Activated naive CD8-positive, alpha-beta T cell treated with anti-CD3 and anti-CD28 coated beads, Interleukin-2, amount 50 U/mL, for 24 hours (primary cell): Measurements from ENCODE around the gene SCNM1.
A peak's percentile ranks its signal among the peaks of the same experiment; 100 is the strongest.

ENCODE experiments used
- ATAC-seq: fragments of 150-1000 bp; cut with Tn5 transposase; one replicate; pipeline ENCODE4 v1.10.0; 2021
- DNase-seq: peaks from one replicate; pipeline ENCODE4 v3.0.0; 2021
- H3K27ac Mint-ChIP-seq: one replicate; pipeline ENCODE4 v1.8.0; 2021; ENCODE audit warnings: mild to moderate bottlenecking, mixed read lengths
- H3K27me3 Mint-ChIP-seq: one replicate; pipeline ENCODE4 v1.8.0; 2021; ENCODE audit warnings: mixed read lengths
- H3K36me3 Mint-ChIP-seq: one replicate; pipeline ENCODE4 v1.8.0; 2021; ENCODE audit warnings: low read depth, mixed read lengths
- H3K4me1 Mint-ChIP-seq: one replicate; pipeline ENCODE4 v1.8.0; 2021; ENCODE audit warnings: mixed read lengths
- H3K4me3 Mint-ChIP-seq: one replicate; pipeline ENCODE4 v1.8.0; 2021; ENCODE audit warnings: mild to moderate bottlenecking, moderate library complexity, mixed read lengths
- H3K9me3 Mint-ChIP-seq: one replicate; pipeline ENCODE4 v1.8.0; 2021; ENCODE audit warnings: mixed read lengths

The SCNM1 gene

DNA sequence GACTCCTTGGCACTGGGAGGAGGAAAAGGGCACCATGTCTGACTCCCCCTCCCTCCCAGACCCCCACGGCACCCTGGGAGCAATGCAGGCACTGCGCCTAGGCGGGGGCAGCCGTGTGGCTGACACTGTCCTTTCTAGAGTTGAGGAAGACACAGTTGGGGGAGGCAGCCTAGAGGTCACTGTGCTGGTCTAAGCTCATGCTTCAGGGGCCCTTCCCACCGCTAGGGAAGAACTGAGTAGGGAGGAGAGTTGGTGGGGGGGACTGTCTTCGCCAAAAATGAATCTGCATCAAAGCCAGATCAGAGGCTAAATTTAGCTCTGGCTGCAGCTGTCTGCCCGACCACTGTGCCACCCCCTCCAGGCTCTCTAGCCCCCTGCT, 22.9 kb upstream of the SCNM1 start:
- peaks cover 3% of the 10 kb centered on the region for H3K27me3 Mint-ChIP-seq
- H3K4me3 Mint-ChIP-seq = no peak overlapping the region
- H3K4me1 Mint-ChIP-seq = peaks cover 16% of the 10 kb centered on the region
- ATAC-seq = no peak
- H3K9me3 Mint-ChIP-seq = no peaks in the 10 kb centered on the region
- H3K36me3 Mint-ChIP-seq = no peaks in the 10 kb centered on the region
- no peak overlapping the region for H3K27ac Mint-ChIP-seq
- DNase-seq = no peak

DNA sequence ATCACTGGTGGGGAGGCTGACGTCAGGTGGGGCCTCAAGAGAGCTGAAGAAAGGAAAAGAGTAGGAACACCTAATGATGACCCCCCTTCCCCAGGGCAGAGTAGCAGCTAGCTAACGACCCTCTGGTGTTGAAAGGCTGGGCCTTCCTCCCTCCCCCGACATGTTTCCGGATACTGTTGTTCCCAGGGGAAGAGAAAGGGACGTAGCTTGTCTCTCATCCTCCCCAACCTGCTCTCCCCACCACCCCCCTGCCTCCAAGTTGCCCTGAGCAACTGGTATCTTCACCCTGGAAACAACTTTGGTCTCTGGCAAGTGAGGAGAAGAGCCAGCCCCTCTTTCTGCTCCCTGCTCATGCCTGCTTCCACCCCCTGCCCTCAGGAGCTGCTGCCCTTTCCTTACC, 22.0 kb upstream of the SCNM1 start:
- no peaks in the 10 kb centered on the region for H3K9me3 Mint-ChIP-seq
- no peak overlapping the region for H3K27ac Mint-ChIP-seq
- peaks cover 3% of the 10 kb centered on the region for H3K27me3 Mint-ChIP-seq
- DNase-seq (no peak), ATAC-seq (no peak)
- no peak overlapping the region for H3K4me3 Mint-ChIP-seq
- peaks cover 16% of the 10 kb centered on the region for H3K4me1 Mint-ChIP-seq
- no peaks in the 10 kb centered on the region for H3K36me3 Mint-ChIP-seq

DNA sequence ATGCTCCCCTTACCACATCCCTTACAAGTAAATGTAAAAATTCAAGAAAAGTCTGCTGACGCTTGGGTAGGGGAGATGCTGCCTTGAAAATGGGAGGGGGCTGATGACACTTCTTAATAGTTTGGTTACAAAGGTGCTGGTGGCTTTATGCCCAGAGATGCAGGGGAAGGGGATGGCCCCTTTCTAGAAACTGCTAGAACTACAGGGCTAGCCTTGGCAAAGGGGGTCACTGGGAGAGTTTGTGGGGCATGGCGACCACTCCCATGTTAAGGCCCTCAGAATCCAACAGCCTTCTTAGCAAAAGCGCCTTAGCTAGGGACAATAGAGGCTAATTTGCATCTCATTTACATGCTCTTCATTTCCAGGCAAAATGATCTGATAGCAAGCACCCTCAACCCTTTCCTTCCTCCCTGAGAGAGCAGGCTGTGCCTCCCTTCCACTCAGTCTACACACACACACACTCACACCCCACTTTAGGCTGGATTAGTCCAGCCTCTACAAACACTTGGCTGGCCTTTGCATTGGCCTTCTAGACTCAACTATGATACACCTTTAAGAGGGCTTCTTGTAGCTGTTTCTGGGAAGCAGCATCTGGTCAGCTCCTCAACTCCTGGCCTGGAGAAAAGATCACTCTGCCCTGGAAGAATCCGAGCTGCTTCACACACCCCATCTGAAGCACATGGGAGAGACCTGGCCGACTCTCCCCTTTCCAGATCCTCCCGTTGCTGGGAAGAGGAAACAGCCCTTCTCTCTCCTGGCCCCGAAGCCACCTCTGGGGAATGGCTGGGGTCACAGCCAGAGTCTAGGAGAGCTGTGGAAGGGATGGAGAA, 21.3 kb upstream of the SCNM1 start:
- no peak for ATAC-seq
- peaks cover 3% of the 10 kb centered on the region for H3K27me3 Mint-ChIP-seq
- H3K4me3 Mint-ChIP-seq = no peak overlapping the region
- H3K4me1 Mint-ChIP-seq = peaks cover 16% of the 10 kb centered on the region
- H3K36me3 Mint-ChIP-seq = no peaks in the 10 kb centered on the region
- no peak overlapping the region for H3K27ac Mint-ChIP-seq
- no peak for DNase-seq
- H3K9me3 Mint-ChIP-seq = no peaks in the 10 kb centered on the region

DNA sequence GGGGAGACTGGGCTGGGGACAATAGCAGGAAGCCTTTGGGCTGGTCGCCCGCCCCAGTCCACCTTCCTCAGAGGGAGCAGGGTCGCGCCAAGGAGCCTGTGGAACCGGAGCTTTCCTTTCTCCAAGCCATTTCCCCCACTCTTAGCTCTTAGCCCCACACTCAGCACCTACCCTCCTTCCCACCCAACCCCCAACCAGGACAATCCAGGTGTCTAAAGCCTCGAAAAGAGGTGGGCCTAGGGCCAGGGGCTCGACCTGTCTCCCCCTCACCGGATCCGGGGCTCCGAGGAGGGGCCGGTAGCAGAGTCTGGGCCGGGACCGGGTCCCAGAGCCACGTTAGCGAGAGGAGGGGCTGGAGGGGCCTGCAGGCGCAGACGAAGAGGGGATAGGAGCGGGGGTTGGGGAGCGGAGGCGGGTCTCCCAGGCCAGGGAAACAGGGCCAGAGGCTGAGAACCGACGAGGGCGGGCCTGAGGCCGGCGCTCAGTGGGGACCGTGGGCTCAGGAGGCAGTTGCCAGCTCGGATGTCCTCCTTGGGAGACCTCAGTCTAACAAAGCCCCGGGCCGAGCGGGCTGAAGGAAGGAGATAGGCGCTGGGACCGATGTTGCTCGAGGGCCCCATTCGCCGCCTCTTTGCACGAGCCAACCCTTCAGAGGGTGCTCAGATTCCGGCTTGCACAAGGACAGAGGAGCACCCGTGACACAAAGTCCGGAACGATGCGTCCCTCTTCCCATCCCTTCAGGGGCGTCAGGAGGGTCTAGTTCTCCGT, 20.5 kb upstream of the SCNM1 start:
- H3K36me3 Mint-ChIP-seq = no peaks in the 10 kb centered on the region
- no peaks in the 10 kb centered on the region for H3K9me3 Mint-ChIP-seq
- peak overlapping the region; percentile 85 for H3K4me3 Mint-ChIP-seq
- H3K27ac Mint-ChIP-seq = no peak overlapping the region
- DNase-seq (peak; percentile 43), ATAC-seq (peak; percentile 9)
- H3K27me3 Mint-ChIP-seq = peaks cover 3% of the 10 kb centered on the region
- peaks cover 16% of the 10 kb centered on the region for H3K4me1 Mint-ChIP-seq

DNA sequence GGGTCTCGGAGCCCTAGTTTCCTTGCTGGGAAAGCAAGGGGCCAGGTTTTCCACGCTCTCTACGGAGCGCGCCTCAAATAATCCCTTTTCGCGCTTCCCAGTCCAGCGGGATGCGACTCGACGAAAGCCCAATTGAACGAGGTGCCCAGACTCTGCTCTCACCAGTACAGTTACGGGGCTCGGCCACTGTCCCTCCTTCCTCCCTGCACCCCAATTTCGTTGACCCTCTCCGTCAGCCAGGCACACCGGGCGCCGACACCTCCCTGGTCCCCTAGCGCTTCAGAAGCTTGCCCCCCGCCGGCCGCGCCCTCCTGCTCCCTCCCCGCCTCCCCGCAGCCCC, 19.9 kb upstream of the SCNM1 start:
- DNase-seq (no peak), ATAC-seq (no peak)
- peaks cover 16% of the 10 kb centered on the region for H3K4me1 Mint-ChIP-seq
- H3K9me3 Mint-ChIP-seq = no peaks in the 10 kb centered on the region
- H3K4me3 Mint-ChIP-seq = peak overlapping the region; percentile 85
- H3K27ac Mint-ChIP-seq = no peak overlapping the region
- no peaks in the 10 kb centered on the region for H3K36me3 Mint-ChIP-seq
- peaks cover 3% of the 10 kb centered on the region for H3K27me3 Mint-ChIP-seq

DNA sequence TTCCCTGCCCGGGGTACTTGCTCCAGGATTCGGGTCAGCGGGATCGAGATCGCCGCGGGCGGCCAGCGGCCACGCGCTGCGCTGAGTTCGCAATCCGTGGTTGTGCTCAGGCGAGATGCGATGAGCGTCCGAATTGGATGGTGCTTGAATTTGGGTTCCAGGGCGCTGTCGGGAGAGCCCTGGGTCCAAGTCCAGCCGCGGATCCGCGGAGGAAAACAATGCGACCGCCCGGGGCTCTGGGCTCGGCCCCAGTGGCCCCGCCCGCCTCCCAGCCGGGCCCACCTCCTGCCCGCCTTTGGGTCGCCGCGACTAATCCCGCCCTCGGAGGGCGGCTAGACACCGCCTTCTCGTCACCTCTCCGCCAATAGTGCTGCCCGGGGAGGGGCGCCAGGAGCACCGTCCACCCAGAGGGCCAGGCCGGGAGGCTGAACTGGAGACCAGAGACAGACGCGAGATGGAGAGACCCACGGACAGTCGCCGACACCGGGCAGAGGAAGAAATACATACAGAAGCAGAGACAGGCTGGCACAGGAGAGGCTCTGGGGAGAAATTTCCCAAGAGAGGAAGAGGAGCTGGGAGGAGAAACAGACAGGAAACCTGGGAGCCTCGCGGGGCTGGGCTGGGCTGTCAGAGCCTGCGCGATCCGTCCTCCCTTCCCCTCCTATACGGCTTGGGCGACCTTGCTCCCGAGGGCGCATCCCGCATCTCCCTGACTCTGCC, 19.4 kb upstream of the SCNM1 start, which contains the start of gene SEMA6C:
SEMA6C (minus strand) TSS at position 220 of the 720 bp plus-strand sequence. CDS start 4,010 bp downstream, outside the sequence.
- H3K27me3 Mint-ChIP-seq = peaks cover 3% of the 10 kb centered on the region
- H3K9me3 Mint-ChIP-seq = no peaks in the 10 kb centered on the region
- peaks cover 16% of the 10 kb centered on the region for H3K4me1 Mint-ChIP-seq
- DNase-seq (peak; percentile 89), ATAC-seq (peak; percentile 100)
- no peaks in the 10 kb centered on the region for H3K36me3 Mint-ChIP-seq
- H3K27ac Mint-ChIP-seq = peak within 1 kb of the TSS; percentile 69
- peak within 1 kb of the TSS; percentile 85 for H3K4me3 Mint-ChIP-seq

DNA sequence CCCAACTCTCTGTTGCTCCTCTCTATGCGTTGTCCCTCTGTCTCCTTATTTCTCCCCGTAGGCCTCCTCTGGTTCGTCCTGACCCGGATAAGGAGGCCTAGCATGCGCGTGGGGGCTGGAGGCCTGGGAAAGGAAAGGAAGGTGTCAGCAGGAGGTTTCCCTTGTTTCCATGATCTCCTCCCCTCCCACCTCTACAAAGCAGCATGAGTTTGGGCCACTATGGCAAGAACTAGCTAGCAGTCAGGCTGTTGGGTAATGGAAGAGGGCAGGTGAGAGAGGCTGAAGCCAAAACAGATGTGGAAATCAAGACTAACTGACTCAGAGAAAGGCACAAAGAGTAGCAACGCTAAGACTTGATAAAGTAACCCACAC, 18.8 kb upstream of the SCNM1 start:
- Mint-ChIP-seq H3K9me3 (no peaks in the 10 kb centered on the region), H3K27ac (peak overlapping the region; percentile 69), H3K4me3 (peak overlapping the region; percentile 85), H3K27me3 (peaks cover 3% of the 10 kb centered on the region), H3K4me1 (peaks cover 16% of the 10 kb centered on the region), H3K36me3 (no peaks in the 10 kb centered on the region)
- DNase-seq = no peak
- ATAC-seq = no peak

DNA sequence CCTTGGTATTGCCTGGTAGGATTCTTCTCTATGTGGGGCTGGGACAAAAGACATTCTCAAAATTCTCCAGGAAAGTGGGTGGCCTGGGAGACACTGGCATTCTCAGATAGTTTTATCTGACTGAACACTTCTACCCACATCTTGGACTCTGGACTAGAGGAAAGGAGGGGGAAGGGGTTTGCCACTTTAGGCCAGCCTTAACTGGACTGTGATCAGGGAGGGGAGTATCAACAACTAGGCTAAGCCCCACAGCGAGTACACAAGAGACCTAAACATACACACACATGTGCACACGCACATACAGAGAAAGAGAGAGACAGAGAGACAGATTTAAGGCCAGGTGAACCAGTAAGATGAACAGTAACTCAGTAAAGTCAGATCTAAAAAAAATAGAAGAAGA, 18.3 kb upstream of the SCNM1 start:
- H3K27me3 Mint-ChIP-seq = peaks cover 3% of the 10 kb centered on the region
- DNase-seq (no peak), ATAC-seq (no peak)
- no peaks in the 10 kb centered on the region for H3K9me3 Mint-ChIP-seq
- peaks cover 16% of the 10 kb centered on the region for H3K4me1 Mint-ChIP-seq
- no peaks in the 10 kb centered on the region for H3K36me3 Mint-ChIP-seq
- peak overlapping the region; percentile 85 for H3K4me3 Mint-ChIP-seq
- H3K27ac Mint-ChIP-seq = no peak overlapping the region

DNA sequence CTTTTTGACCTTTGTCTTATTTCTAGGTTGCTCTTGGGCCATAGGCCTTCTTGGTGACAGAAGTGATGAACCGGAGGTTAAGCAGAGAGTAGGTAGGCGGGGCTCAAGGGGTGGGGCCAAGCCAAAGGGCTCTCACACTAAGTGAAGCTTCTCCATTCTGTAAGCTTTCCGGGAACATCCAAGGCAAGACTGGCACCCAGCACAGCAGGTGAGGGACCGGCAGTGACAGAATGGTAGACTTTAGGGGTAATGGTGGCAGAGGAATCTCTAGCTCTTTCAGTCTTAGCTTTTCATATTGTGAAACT, 9.5 kb upstream of the SCNM1 start, which contains the start of gene TNFAIP8L2:
TNFAIP8L2 (plus strand) TSS at position 135 of the 305 bp plus-strand sequence. CDS start 2,049 bp downstream, outside the sequence.
- ATAC-seq = peak; percentile 78
- DNase-seq = peak; percentile 83
- peaks cover 41% of the 10 kb centered on the region for H3K36me3 Mint-ChIP-seq
- H3K4me1 Mint-ChIP-seq = peaks cover 52% of the 10 kb centered on the region
- H3K4me3 Mint-ChIP-seq = peak within 1 kb of the TSS; percentile 99
- peaks cover 1% of the 10 kb centered on the region for H3K27me3 Mint-ChIP-seq
- no peaks in the 10 kb centered on the region for H3K9me3 Mint-ChIP-seq
- H3K27ac Mint-ChIP-seq = peak within 1 kb of the TSS; percentile 97

DNA sequence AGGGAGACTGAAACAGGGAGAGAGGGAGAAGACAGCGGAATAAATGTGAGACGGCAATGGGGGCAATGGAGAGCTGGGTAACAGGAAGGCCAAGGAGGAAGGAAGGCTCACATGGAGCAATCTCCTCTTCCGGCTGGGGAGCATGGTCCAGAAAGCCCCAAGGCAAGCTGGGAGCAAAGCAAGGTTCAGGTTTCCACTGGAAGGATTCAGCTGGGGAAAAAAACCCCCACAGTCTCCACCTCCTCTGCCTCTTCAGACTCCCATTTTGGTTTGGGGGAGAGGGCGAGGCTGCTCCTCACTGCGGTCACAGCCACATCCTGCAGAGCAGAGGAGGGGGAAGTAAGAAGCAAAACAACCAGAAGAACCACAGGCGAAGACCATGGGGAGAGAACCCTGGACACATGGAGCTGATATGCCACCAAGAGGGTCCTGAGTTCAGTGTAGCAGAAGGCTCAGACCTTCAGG, 8.8 kb upstream of the SCNM1 start:
- peak; percentile 56 for ATAC-seq
- Mint-ChIP-seq H3K27me3 (peaks cover 1% of the 10 kb centered on the region), H3K27ac (peak overlapping the region; percentile 97), H3K9me3 (no peaks in the 10 kb centered on the region), H3K4me3 (peak overlapping the region; percentile 99), H3K4me1 (peaks cover 58% of the 10 kb centered on the region), H3K36me3 (peaks cover 47% of the 10 kb centered on the region)
- peak; percentile 70 for DNase-seq

DNA sequence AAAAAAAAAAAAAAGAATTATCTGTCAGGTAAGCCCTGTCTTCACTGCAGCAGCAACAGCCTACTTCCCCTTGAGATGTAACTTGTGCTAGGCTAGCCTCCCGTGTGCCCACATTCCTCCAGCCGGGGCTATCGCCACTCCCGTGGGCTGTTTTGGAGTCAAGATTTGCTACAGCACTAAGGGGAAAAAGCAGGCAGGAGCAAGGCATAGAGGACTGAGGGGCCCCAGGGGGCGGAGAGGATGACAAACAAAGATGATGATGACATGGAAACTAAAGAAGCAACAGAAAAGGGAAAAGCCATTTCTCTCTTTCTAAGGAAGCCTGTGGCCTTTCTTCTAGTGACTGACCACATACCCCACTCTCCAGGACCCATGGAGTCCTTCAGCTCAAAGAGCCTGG, 7.6 kb upstream of the SCNM1 start:
- peak; percentile 67 for DNase-seq
- Mint-ChIP-seq H3K36me3 (peaks cover 52% of the 10 kb centered on the region), H3K4me1 (peaks cover 66% of the 10 kb centered on the region)

DNA sequence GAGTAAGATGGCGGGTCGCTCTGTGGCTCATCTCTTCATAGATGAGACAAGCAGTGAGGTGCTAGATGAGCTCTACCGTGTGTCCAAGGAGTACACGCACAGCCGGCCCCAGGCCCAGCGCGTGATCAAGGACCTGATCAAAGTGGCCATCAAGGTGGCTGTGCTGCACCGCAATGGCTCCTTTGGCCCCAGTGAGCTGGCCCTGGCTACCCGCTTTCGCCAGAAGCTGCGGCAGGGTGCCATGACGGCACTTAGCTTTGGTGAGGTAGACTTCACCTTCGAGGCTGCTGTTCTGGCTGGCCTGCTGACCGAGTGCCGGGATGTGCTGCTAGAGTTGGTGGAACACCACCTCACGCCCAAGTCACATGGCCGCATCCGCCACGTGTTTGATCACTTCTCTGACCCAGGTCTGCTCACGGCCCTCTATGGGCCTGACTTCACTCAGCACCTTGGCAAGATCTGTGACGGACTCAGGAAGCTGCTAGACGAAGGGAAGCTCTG, 7.1 kb upstream of the SCNM1 start:
- Mint-ChIP-seq H3K4me1 (peaks cover 66% of the 10 kb centered on the region), H3K27me3 (peaks cover 1% of the 10 kb centered on the region)

More for the DNA sequence above, 7.6 kb upstream of the SCNM1 start:
- peak; percentile 57 for ATAC-seq
- H3K27me3 Mint-ChIP-seq = peaks cover 1% of the 10 kb centered on the region
- peak overlapping the region; percentile 99 for H3K4me3 Mint-ChIP-seq
- no peaks in the 10 kb centered on the region for H3K9me3 Mint-ChIP-seq
- peak overlapping the region; percentile 97 for H3K27ac Mint-ChIP-seq

DNA sequence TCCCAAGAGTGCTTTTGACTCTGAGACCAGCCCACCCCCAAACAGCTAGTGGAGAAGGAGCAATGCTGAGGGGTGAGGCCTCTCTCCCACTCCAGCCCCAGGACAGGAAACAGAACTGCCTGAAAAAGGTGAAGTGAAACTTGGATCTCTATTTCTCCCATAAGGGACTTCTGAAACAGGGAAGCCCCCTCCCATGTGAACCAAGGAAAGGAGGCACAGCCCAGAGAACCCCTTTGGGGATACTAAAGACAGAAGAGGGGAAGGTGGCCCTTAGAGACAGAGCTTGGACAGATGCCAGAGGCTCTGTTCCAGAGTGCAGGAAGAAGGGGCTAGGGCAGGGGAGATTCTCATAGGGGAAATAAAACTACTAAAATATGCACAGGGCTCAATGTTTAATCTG, 6.6 kb upstream of the SCNM1 start:
- no peak for ATAC-seq
- Mint-ChIP-seq H3K27ac (peak overlapping the region; percentile 97), H3K4me1 (peaks cover 70% of the 10 kb centered on the region), H3K36me3 (peaks cover 56% of the 10 kb centered on the region), H3K9me3 (no peaks in the 10 kb centered on the region), H3K27me3 (peaks cover 1% of the 10 kb centered on the region), H3K4me3 (peak overlapping the region; percentile 99)
- DNase-seq = no peak

More for the DNA sequence above, 7.1 kb upstream of the SCNM1 start:
- Mint-ChIP-seq H3K9me3 (no peaks in the 10 kb centered on the region), H3K4me3 (peak overlapping the region; percentile 99), H3K27ac (peak overlapping the region; percentile 97), H3K36me3 (peaks cover 52% of the 10 kb centered on the region)
- ATAC-seq (no peak), DNase-seq (no peak)

DNA sequence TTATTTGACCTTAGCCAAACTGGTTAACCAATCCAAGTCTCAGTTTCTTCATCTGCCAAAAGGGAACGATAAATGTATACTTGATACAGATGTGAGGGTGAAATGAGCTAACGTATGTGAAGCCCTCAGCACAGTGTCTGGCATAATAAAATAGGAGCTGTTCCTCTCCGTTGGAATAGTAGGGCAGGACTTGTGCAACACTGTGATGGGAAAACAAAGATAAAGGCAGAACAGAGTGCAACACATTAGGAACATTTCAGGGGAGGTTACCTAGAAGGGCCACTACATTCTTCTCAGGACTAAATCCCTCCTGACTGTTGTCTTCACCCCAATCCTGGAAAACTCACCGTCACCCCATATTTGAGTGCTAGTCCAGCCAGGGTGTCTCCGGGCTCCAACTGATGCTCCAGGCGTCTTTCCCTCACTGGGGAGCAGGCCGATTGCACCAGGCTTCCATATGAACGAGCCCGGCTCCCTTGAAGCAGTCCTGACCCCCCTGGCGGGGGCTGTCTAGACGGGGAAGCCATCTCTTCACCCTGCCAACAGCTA, 1.1 kb upstream of the SCNM1 start:
- peaks cover 65% of the 10 kb centered on the region for H3K4me1 Mint-ChIP-seq
- peaks cover 4% of the 10 kb centered on the region for H3K9me3 Mint-ChIP-seq
- peaks cover 3% of the 10 kb centered on the region for H3K27me3 Mint-ChIP-seq
- ATAC-seq (no peak), DNase-seq (no peak)
- peak overlapping the region; percentile 100 for H3K4me3 Mint-ChIP-seq
- H3K27ac Mint-ChIP-seq = peak overlapping the region; percentile 100
- peaks cover 61% of the 10 kb centered on the region for H3K36me3 Mint-ChIP-seq
